H1 (cell line): Measurements from ENCODE around the gene TSGA10IP. TPM values are rescaled to one million over a fixed set of nuclear protein-coding genes. Genes with fewer than 3 reads are reported as not detected.

Source experiments
- CTCF ChIA-PET: fragments of 300-600 bp; sonication (Branson Sonifier 250); formaldehyde crosslinking; loops from one replicate; lab custom pipeline; 2021; ENCODE audit not compliant: partially characterized antibody; lab: Charles Lee
- POLR2A ChIA-PET: fragments of 300-600 bp; sonication (Branson Sonifier 250); formaldehyde crosslinking; loops from one replicate; lab custom pipeline; 2021; ENCODE audit warnings: inconsistent platforms; ENCODE audit not compliant: partially characterized antibody; lab: Charles Lee
- DNase-seq, 2 experiments: peaks; one replicate each; pipeline versions ENCODE4 v3.0.0 to v3.0.0-alpha.2; 2010 to 2022; ENCODE audit warnings: low spot score in 2 of 2, low read depth in 1 of 2, mixed read lengths in 1 of 2
- FAIRE-seq: peaks from 2 replicates; lab custom pipeline; 2011; peaks lifted over from hg19 to GRCh38; lab: Jason Lieb, UNC
- H2AFZ ChIP-seq: 2 replicates; pipeline ENCODE4 v1.8.1; 2012; ENCODE audit warnings: low read length, inconsistent platforms
- H2AK5ac ChIP-seq: 2 replicates; pipeline ENCODE4 v1.6.1; 2013; ENCODE audit warnings: low read depth, low read length
- H2BK120ac ChIP-seq: replicated peaks from 2 replicates; pipeline ENCODE3; 2013; ENCODE audit warnings: low read depth, low read length, inconsistent platforms
- H2BK12ac ChIP-seq: 2 replicates; pipeline ENCODE4 v1.6.1; 2013; ENCODE audit warnings: low read depth, low read length
- H2BK15ac ChIP-seq: 2 replicates; pipeline ENCODE4 v1.6.1; 2013; ENCODE audit warnings: low read length
- H2BK20ac ChIP-seq: 2 replicates; pipeline ENCODE4 v1.6.1; 2013; ENCODE audit warnings: low read length
- H2BK5ac ChIP-seq: 2 replicates; pipeline ENCODE4 v1.6.1; 2013; ENCODE audit warnings: low read depth, low read length
- H3K14ac ChIP-seq: 2 replicates; pipeline ENCODE4 v1.6.1; 2013; ENCODE audit warnings: inconsistent platforms; ENCODE audit not compliant: insufficient read length
- H3K18ac ChIP-seq: 2 replicates; pipeline ENCODE4 v1.6.1; 2013; ENCODE audit warnings: low read length; ENCODE audit errors: extremely low read depth
- H3K23ac ChIP-seq: 2 replicates; pipeline ENCODE4 v1.6.1; 2013; ENCODE audit warnings: inconsistent platforms; ENCODE audit not compliant: insufficient read length
- H3K23me2 ChIP-seq: 2 replicates; pipeline ENCODE4 v1.6.1; 2013; ENCODE audit warnings: low read depth, low read length
- H3K27ac ChIP-seq: 2 replicates; pipeline ENCODE4 v1.6.1; 2011; ENCODE audit warnings: low read depth, low read length, inconsistent platforms
- H3K27me3 ChIP-seq, 4 experiments: replicated peaks in 1 of 4; 1 replicate in 1 of 4; 2 replicates in 3 of 4; pipeline versions ENCODE4 v1.6.1 to v1.8.1; 2011 to 2013; ENCODE audit warnings: low read length in 3 of 4, mild to moderate bottlenecking in 3 of 4, inconsistent platforms in 2 of 4, mixed read lengths in 2 of 4, moderate library complexity in 1 of 4; ENCODE audit not compliant: control insufficient read depth in 3 of 4, insufficient read depth in 3 of 4; ENCODE audit errors: extremely low read depth in 1 of 4
- H3K36me3 ChIP-seq, 4 experiments: 2 replicates each; pipeline versions ENCODE4 v1.6.1 to v1.8.1; 2011 to 2013; ENCODE audit warnings: mild to moderate bottlenecking in 4 of 4, low read length in 3 of 4, moderate library complexity in 2 of 4, control low read depth in 1 of 4, inconsistent platforms in 1 of 4; ENCODE audit not compliant: insufficient read depth in 4 of 4, control insufficient read depth in 2 of 4
- H3K4ac ChIP-seq: replicated peaks from 2 replicates; pipeline ENCODE3; 2013; ENCODE audit warnings: low read length, low read depth, mixed read lengths, inconsistent platforms; ENCODE audit not compliant: insufficient read length
- H3K4me1 ChIP-seq, 4 experiments: replicated peaks in 1 of 4; 1 replicate in 1 of 4; 2 replicates in 3 of 4; pipeline versions ENCODE4 v1.6.1 to v1.8.1; 2011 to 2013; ENCODE audit warnings: low read length in 3 of 4, inconsistent platforms in 2 of 4, mixed read lengths in 1 of 4; ENCODE audit not compliant: insufficient read depth in 4 of 4, control insufficient read depth in 3 of 4
- H3K4me2 ChIP-seq, 2 experiments: 2 replicates each; pipeline versions ENCODE4 v1.6.1 to v1.8.1; 2011 to 2013; ENCODE audit warnings: low read depth in 2 of 2, low read length in 2 of 2, control low read depth in 1 of 2, inconsistent platforms in 1 of 2, mild to moderate bottlenecking in 1 of 2; ENCODE audit not compliant: insufficient read depth in 1 of 2
- H3K4me3 ChIP-seq, 4 experiments: fragments of 200-600, 300-600 bp in 1 of 4; sonication (generic), shearing (Covaris generic), sonication (Bioruptor Twin) in 1 of 4; 2 replicates each; pipeline versions ENCODE4 v1.5.1 to v1.8.1; 2011 to 2016; ENCODE audit warnings: low read length in 4 of 4, low read depth in 3 of 4, control low read depth in 2 of 4, inconsistent platforms in 2 of 4, mild to moderate bottlenecking in 2 of 4, mixed read lengths in 1 of 4, moderate library complexity in 1 of 4; ENCODE audit not compliant: insufficient read depth in 2 of 4; ENCODE audit errors: extremely low read depth in 1 of 4
- H3K56ac ChIP-seq: replicated peaks from 2 replicates; pipeline ENCODE3; 2013; ENCODE audit warnings: low read depth, mild to moderate bottlenecking, mixed read lengths, low read length, inconsistent platforms; ENCODE audit not compliant: insufficient read length
- H3K79me1 ChIP-seq: 2 replicates; pipeline ENCODE4 v1.6.1; 2013; ENCODE audit warnings: low read depth, low read length, control low read depth
- H3K79me2 ChIP-seq, 2 experiments: 2 replicates each; pipeline versions ENCODE4 v1.6.1 to v1.8.1; 2012 to 2013; ENCODE audit warnings: low read length in 2 of 2, mild to moderate bottlenecking in 2 of 2, inconsistent platforms in 1 of 2; ENCODE audit not compliant: insufficient read depth in 2 of 2, control insufficient read depth in 1 of 2
- H3K9ac ChIP-seq, 4 experiments: replicated peaks in 1 of 4; 1 replicate in 1 of 4; 2 replicates in 3 of 4; pipeline versions ENCODE4 v1.6.1 to v1.8.1; 2011 to 2013; ENCODE audit warnings: low read depth in 3 of 4, low read length in 3 of 4, control low read depth in 2 of 4, mild to moderate bottlenecking in 2 of 4, moderate library complexity in 2 of 4, inconsistent platforms in 1 of 4; ENCODE audit errors: extremely low read depth in 1 of 4
- H3K9me3 ChIP-seq, 2 experiments: 2 replicates each; pipeline versions ENCODE4 v1.6.1 to v1.8.1; 2012 to 2013; ENCODE audit warnings: mild to moderate bottlenecking in 2 of 2, moderate library complexity in 2 of 2, control low read depth in 1 of 2, inconsistent platforms in 1 of 2, low read depth in 1 of 2, low read length in 1 of 2, mixed read lengths in 1 of 2; ENCODE audit not compliant: insufficient read depth in 2 of 2
- H4K20me1 ChIP-seq, 2 experiments: replicated peaks in 1 of 2; 2 replicates each; pipeline versions ENCODE3 to v1.8.1; 2011 to 2013; ENCODE audit warnings: inconsistent platforms in 2 of 2, low read length in 2 of 2, mild to moderate bottlenecking in 1 of 2; ENCODE audit not compliant: insufficient read depth in 2 of 2, control insufficient read depth in 1 of 2
- H4K5ac ChIP-seq: 2 replicates; pipeline ENCODE4 v1.6.1; 2013; ENCODE audit warnings: low read length, low read depth, mixed read lengths, inconsistent platforms; ENCODE audit not compliant: insufficient read length
- H4K8ac ChIP-seq: 2 replicates; pipeline ENCODE4 v1.8.0; 2013; ENCODE audit warnings: mild to moderate bottlenecking, moderate library complexity, low read length, inconsistent platforms; ENCODE audit not compliant: insufficient read depth; ENCODE audit errors: extremely low read depth
- H4K91ac ChIP-seq: replicated peaks from 2 replicates; pipeline ENCODE3; 2013; ENCODE audit warnings: low read length, mixed read lengths, inconsistent platforms; ENCODE audit not compliant: insufficient read length
- BRCA1 ChIP-seq: IDR thresholded peaks from 2 replicates; pipeline ENCODE4 v1.6.1; 2012; ENCODE audit warnings: low read depth, low read length, improper control_type of control experiment
- CBX8 ChIP-seq: fragments of 300-800, 300-1000 bp; sonication (generic); IDR thresholded peaks from 2 replicates; pipeline ENCODE4 v1.7.1; 2016; ENCODE audit warnings: low read depth, low read length, borderline replicate concordance
- JUND ChIP-seq: IDR thresholded peaks from 2 replicates; pipeline ENCODE4 v1.6.1; 2011; ENCODE audit warnings: mild to moderate bottlenecking, improper control_type of control experiment, low read length
- KDM5A ChIP-seq: fragments of 200-600 bp; IDR thresholded peaks from 2 replicates; pipeline ENCODE4 v1.7.1; 2012; ENCODE audit warnings: mild to moderate bottlenecking, low read length, inconsistent platforms, mixed read lengths
- MAFK ChIP-seq: IDR thresholded peaks from 2 replicates; pipeline ENCODE4 v1.6.1; 2012; ENCODE audit warnings: low read depth, mild to moderate bottlenecking, improper control_type of control experiment, low read length
- POLR2A ChIP-seq, 2 experiments: IDR thresholded peaks; 1 replicate in 1 of 2; 2 replicates in 1 of 2; pipeline ENCODE4 v1.6.1; 2011; ENCODE audit warnings: low read depth in 2 of 2, low read length in 2 of 2, mild to moderate bottlenecking in 2 of 2; ENCODE audit errors: control extremely low read depth in 1 of 2
- TBP ChIP-seq: IDR thresholded peaks from 2 replicates; pipeline ENCODE4 v1.6.1; 2011; ENCODE audit warnings: low read depth, low read length, improper control_type of control experiment
- WGBS, 2 experiments: shearing (Covaris generic) in 1 of 2; methylation state at CpG; one replicate each; pipeline versions ENCODE4 v1.1.6 to v1.1.7; 2013 to 2015; ENCODE audit warnings: low lambda C conversion rate in 2 of 2, mixed read lengths in 2 of 2, inconsistent platforms in 1 of 2, low coverage in 1 of 2, missing lambda C conversion rate in 1 of 2; ENCODE audit not compliant: insufficient replicate concordance in 2 of 2, insufficient coverage in 1 of 2, insufficient read length in 1 of 2; ENCODE audit errors: extremely low coverage in 1 of 2, missing lambda C conversion rate in 1 of 2; 5-methylcytosine and 5-hydroxymethylcytosine counted together
- polyA plus RNA-seq, 7 experiments: library from polyadenylated mRNA; depleted of rRNA in 3 of 7; stranded (reverse) in 5 of 7; unstranded in 2 of 7; fragments of >200 nt in 5 of 7; fragments of 200-250 nt in 2 of 7; gene quantifications; 1 replicate in 5 of 7; 2 replicates in 1 of 7; 4 replicates in 1 of 7; pipeline versions ENCODE4 v1.2.1 to v1.2.3, GENCODE V29; 2011 to 2013; ENCODE audit warnings: missing spikeins in 2 of 7, mixed read lengths in 2 of 7
- total RNA-seq: library from RNA; stranded (reverse); fragmentation: NEBNext Ultra II Directional; extraction: Animal tissue kit (Norgen Biotek cat#: 25700); gene quantifications from 2 replicates; pipeline ENCODE4 v1.2.1, GENCODE V29; 2021
- TF ChIP-seq, protein P1 (sequence below): IDR thresholded peaks from 2 replicates; pipeline ENCODE4 v1.6.1; 2011; ENCODE audit warnings: low read length, improper control_type of control experiment

TSGA10IP gene
- total and polyA plus RNA-seq, 2 of the 8 experiments (the other 6 are each of a cell fraction or from before 2014, with no cell fraction given): 1.9 to 6.0 TPM

DNA sequence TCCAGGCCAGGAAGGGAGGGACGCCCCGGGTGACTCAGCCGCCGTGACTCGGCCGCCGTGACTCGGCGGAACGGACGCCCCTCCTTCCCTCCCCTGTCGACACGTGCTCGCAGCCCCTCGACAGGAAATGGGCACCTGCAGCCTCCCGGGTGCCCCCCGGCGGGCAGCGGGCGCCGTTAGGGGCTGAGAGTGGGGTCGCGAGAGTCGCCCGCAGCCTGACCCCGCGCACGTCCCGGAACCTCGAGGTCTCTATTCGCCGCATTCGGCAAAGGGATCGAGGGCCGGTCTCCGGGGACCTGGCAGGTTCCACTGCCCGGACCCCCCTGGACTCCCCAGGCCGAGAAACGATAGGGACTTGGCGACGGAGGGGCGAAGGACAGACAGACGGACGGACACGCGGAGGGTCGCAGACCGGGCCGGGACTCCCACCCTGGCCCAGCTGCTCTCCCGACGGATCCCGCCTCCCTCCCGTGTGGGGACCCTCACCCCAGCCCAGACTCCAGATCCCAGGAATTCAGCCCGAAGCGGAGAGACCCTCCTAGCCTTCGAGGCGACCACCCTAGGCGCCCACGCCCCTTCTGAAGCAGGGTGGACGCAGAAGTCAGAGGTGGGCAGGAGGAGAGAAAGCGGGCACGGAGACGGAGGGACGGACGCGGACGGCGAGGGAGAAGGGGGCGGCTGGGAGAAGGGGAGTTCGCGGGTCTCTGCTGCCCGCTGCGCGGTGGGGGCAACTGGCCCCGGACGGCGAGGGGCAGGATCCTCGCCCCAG is 45.7 kb upstream of the TSGA10IP start:
- Histone ChIP-seq H3K9ac (peak overlapping the region in 3 of 4 experiments; percentile 20 to 38 (median 27); a peak in 4 of 7 replicates), H3K36me3 (no peaks in the 10 kb centered on the region), H3K79me1 (no peaks in the 10 kb centered on the region; the same call in 1 of the 2 replicates), H3K4ac (no peak overlapping the region), H3K23me2 (peaks cover 9% of the 10 kb centered on the region; the same call in 1 of the 2 replicates), H2BK20ac (no peak overlapping the region), H3K27ac (no peak overlapping the region), H3K14ac (no peak overlapping the region), H2BK120ac (peak overlapping the region; percentile 78), H3K4me2 (peak overlapping the region; percentile 78 to 89), H3K9me3 (no peaks in the 10 kb centered on the region), H3K56ac (no peak overlapping the region), H3K4me1 (peaks cover 3 to 11% (median 8%) of the 10 kb centered on the region in 4 experiments; a peak in 6 of 7 replicates), H4K8ac (peak overlapping the region; percentile 91), H3K79me2 (no peaks in the 10 kb centered on the region), H4K20me1 (peaks cover 0 to 4% of the 10 kb centered on the region in 2 experiments), H3K27me3 (peaks cover 15 to 41% (median 36%) of the 10 kb centered on the region in 4 experiments), H2AK5ac (no peak overlapping the region), H3K4me3 (peak overlapping the region; percentile 39 to 71 (median 52)), H2BK12ac (peak overlapping the region; percentile 40), H3K18ac (peak overlapping the region; percentile 87), H4K91ac (peak overlapping the region; percentile 4), H2BK5ac (peak overlapping the region; percentile 16; the same call in 1 of the 2 replicates), H4K5ac (no peak overlapping the region), H2AFZ (no peak overlapping the region), H2BK15ac (no peak overlapping the region), H3K23ac (no peak overlapping the region)
- peak in 1 of 2 experiments; percentile 77 for DNase-seq
- WGBS, 2 experiments: 3% methylated on average over 50 of the region's 78 CpGs; no CpG with 5 or more reads in 1 of the 2 experiments
- FAIRE-seq: no peak
- ChIA-PET CTCF (interaction anchor here (0.8 to 9.7 kb wide), 5 partner anchors 12 to 306 kb away, joined by 3 to 150 read pairs (median 3); partner anchors contain the start of genes CCDC85B, FIBP and MUS81), POLR2A (interaction anchor here (1.1 to 3.7 kb wide), 6 partner anchors 9 to 188 kb away, joined by 3 to 18 read pairs (median 4); partner anchors contain the start of genes BANF1, CCDC85B, EFEMP2 and EIF1AD)
- TF ChIP-seq, protein P1, sequence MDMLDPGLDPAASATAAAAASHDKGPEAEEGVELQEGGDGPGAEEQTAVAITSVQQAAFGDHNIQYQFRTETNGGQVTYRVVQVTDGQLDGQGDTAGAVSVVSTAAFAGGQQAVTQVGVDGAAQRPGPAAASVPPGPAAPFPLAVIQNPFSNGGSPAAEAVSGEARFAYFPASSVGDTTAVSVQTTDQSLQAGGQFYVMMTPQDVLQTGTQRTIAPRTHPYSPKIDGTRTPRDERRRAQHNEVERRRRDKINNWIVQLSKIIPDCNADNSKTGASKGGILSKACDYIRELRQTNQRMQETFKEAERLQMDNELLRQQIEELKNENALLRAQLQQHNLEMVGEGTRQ: 0 out of 2 replicates have a peak, but pooled peaks have one; percentile 18
- peak; percentile 25; the same call in 1 of the 2 replicates for TF ChIP-seq TBP
- no peak for TF ChIP-seq JUND
- TF ChIP-seq BRCA1: no peak
- TF ChIP-seq MAFK: peak; percentile 50; the same call in 1 of the 2 replicates
- no peak for TF ChIP-seq KDM5A
- TF ChIP-seq CBX8: no peak
- 0 out of 3 replicates have a peak, but pooled peaks of 1 of the 2 experiments have one; percentile 2 for TF ChIP-seq POLR2A (IDR thresholded peaks at IDR 0.05; ENCODE audit: control extremely low read depth in 1 of 2, low read depth in 2 of 2, low read length in 2 of 2)
